ENCODE measurements around the gene SGCA.

SGCA gene

GRCh38 chr17:50177983-50178834 is 12.4 kb downstream of the SGCA start (continued):
- TF ChIP-seq TSHZ1 (tag by site-specific recombination; IDR thresholded peaks at IDR 0.05; ENCODE audit: borderline replicate concordance) (no peak), ZNF169 (tag by site-specific recombination; IDR thresholded peaks at IDR 0.05) (no peak), ZNF202 (tag by site-specific recombination; IDR thresholded peaks at IDR 0.05; ENCODE audit: borderline replicate concordance) (no peak), MYNN (tag by site-specific recombination; IDR thresholded peaks at IDR 0.05; ENCODE audit: borderline replicate concordance) (no peak), CTCF (tag by site-specific recombination; IDR thresholded peaks at IDR 0.05) (peak; percentile 99), ZNF521 (tag by site-specific recombination; IDR thresholded peaks at IDR 0.05) (no peak), ZNF530 (tag by site-specific recombination; IDR thresholded peaks at IDR 0.05; ENCODE audit: low read depth) (no peak), ZNF394 (tag by site-specific recombination; IDR thresholded peaks at IDR 0.05; ENCODE audit: borderline replicate concordance) (peak; percentile 22; the same call in 1 of the 2 replicates), ZNF175 (tag by site-specific recombination; IDR thresholded peaks at IDR 0.05) (no peak), ZNF585B (tag by site-specific recombination; IDR thresholded peaks at IDR 0.05) (no peak), ZNF558 (tag by site-specific recombination; IDR thresholded peaks at IDR 0.05) (no peak), OSR2 (tag by site-specific recombination; IDR thresholded peaks at IDR 0.05) (peak; percentile 49; the same call in 1 of the 2 replicates), EGR2 (tag by site-specific recombination; IDR thresholded peaks at IDR 0.05; ENCODE audit: low read depth) (peak; percentile 99), ZNF768 (tag by site-specific recombination; IDR thresholded peaks at IDR 0.05) (no peak), KLF17 (tag by site-specific recombination; IDR thresholded peaks at IDR 0.05) (peak; percentile 95), HIC1 (tag by site-specific recombination; IDR thresholded peaks at IDR 0.05) (peak; percentile 94), ZNF112 (tag by site-specific recombination; IDR thresholded peaks at IDR 0.05) (no peak), ZNF677 (tag by site-specific recombination; IDR thresholded peaks at IDR 0.05) (no peak), BCL6B (tag by site-specific recombination; IDR thresholded peaks at IDR 0.05) (no peak), ZNF621 (tag by site-specific recombination; IDR thresholded peaks at IDR 0.05) (no peak), ZNF610 (tag by site-specific recombination; IDR thresholded peaks at IDR 0.05; ENCODE audit: borderline replicate concordance) (peak; percentile 90; the same call in 1 of the 2 replicates), ZNF2 (tag by site-specific recombination; IDR thresholded peaks at IDR 0.05) (peak; percentile 88; the same call in 1 of the 2 replicates), ZNF354C (tag by site-specific recombination; IDR thresholded peaks at IDR 0.05; ENCODE audit: borderline replicate concordance, low read depth) (no peak), ZNF292 (tag by site-specific recombination; IDR thresholded peaks at IDR 0.05; ENCODE audit: borderline replicate concordance, low read depth) (no peak), ZNF423 (tag by site-specific recombination; IDR thresholded peaks at IDR 0.05) (peak; percentile 85), GLI4 (tag by site-specific recombination; IDR thresholded peaks at IDR 0.05) (no peak), ZNF335 (tag by site-specific recombination; conservative IDR thresholded peaks at IDR 0.05) (peak; percentile 89), HOXC10 (CRISPR knock-in tag; IDR thresholded peaks at IDR 0.05) (no peak), SP3 (tag by site-specific recombination; IDR thresholded peaks at IDR 0.05) (peak; percentile 88), ZNF701 (tag by site-specific recombination; IDR thresholded peaks at IDR 0.05) (no peak), ZNF629 (tag by site-specific recombination; IDR thresholded peaks at IDR 0.05) (peak; percentile 79)
